Small intestine (tissue), 7 donors: Measurements from ENCODE around the gene ZW10. TPM values are rescaled to one million over a fixed set of nuclear protein-coding genes. Genes with fewer than 3 reads are reported as not detected.
"Not testable (repeated sequence)": the region's sequence is repeated elsewhere in the genome, so short reads cannot be mapped to it uniquely, and the experiment has no call there.

ENCODE experiments used
- DNase-seq, 2 donors: peaks; one replicate each; pipeline versions ENCODE4 v3.0.0 to v3.0.0-alpha.2; 2013
- FAIRE-seq: peaks from 2 replicates; lab custom pipeline; 2012; peaks lifted over from hg19 to GRCh38; lab: Jason Lieb, UNC
- H3K27ac ChIP-seq, 3 donors: one replicate each; pipeline ENCODE4 v1.5.1; 2013; ENCODE audit warnings: low read length in 2 of 3, mild to moderate bottlenecking in 2 of 3, control low read depth in 1 of 3, inconsistent platforms in 1 of 3, low read depth in 1 of 3, moderate library complexity in 1 of 3
- H3K27me3 ChIP-seq, 3 donors: one replicate each; pipeline ENCODE4 v1.6.1; 2013; ENCODE audit warnings: low read length in 3 of 3, inconsistent platforms in 1 of 3; ENCODE audit not compliant: control insufficient read depth in 3 of 3, insufficient read depth in 3 of 3
- H3K36me3 ChIP-seq, 3 donors: one replicate each; pipeline ENCODE4 v1.6.1; 2013; ENCODE audit warnings: low read length in 3 of 3, inconsistent platforms in 1 of 3, low read depth in 1 of 3, mild to moderate bottlenecking in 1 of 3, moderate library complexity in 1 of 3; ENCODE audit not compliant: control insufficient read depth in 3 of 3, insufficient read depth in 2 of 3
- H3K4me1 ChIP-seq, 3 donors: one replicate each; pipeline ENCODE4 v1.6.1; 2013; ENCODE audit warnings: low read length in 2 of 3, inconsistent platforms in 1 of 3, low read depth in 1 of 3, mild to moderate bottlenecking in 1 of 3, moderate library complexity in 1 of 3; ENCODE audit not compliant: control insufficient read depth in 3 of 3, insufficient read depth in 2 of 3
- H3K4me3 ChIP-seq, 3 donors: one replicate each; pipeline ENCODE4 v1.5.1; 2013; ENCODE audit warnings: low read length in 3 of 3, control low read depth in 1 of 3, inconsistent platforms in 1 of 3, low read depth in 1 of 3, mild to moderate bottlenecking in 1 of 3, moderate library complexity in 1 of 3
- H3K9me3 ChIP-seq, 2 donors: one replicate each; pipeline ENCODE4 v1.6.1; 2013; ENCODE audit warnings: low read depth in 1 of 2, low read length in 1 of 2; ENCODE audit not compliant: control insufficient read depth in 2 of 2, insufficient read depth in 1 of 2
- WGBS, 3 donors: extraction: QIAGEN DNeasy Blood & Tissue Kit; methylation state at CpG; one replicate each; pipeline ENCODE4 v1.1.7; 2013; 5-methylcytosine and 5-hydroxymethylcytosine counted together
- polyA plus RNA-seq, 4 donors: library from polyadenylated mRNA; stranded (reverse) in 3 of 4; unstranded in 1 of 4; fragments of 200-250 nt in 3 of 4; fragments of 120-200 nt in 1 of 4; gene quantifications; one replicate each; pipeline versions ENCODE4 v1.2.1 to v1.2.3, GENCODE V29; 2013
- donor health status: healthy with polysubstance abuse.
- donor health status: control.
- donor health status: control.
- donor health status: Bipolar disorder and iron deficiency.
- donor health status: healthy.

Gene ZW10
- polyA plus RNA-seq, 4 donors, result 6.2 to 15.1 (median 8.8) TPM

- DNase-seq (no peak), FAIRE-seq (no peak)
- Histone ChIP-seq H3K4me1 (no peaks in the 10 kb centered on the region), H3K27me3 (no peaks in the 10 kb centered on the region), H3K36me3 (no peaks in the 10 kb centered on the region), H3K9me3 (peaks cover 0 to 1% of the 10 kb centered on the region in 2 donors), H3K27ac (no peak within 1 kb of the TSS), H3K4me3 (no peak within 1 kb of the TSS)
- WGBS, 3 donors, result 90 to 91% (median 91%) methylated on average over 7 of the region's 7 CpGs
Observed at GRCh38 chr11:113705871-113706655, 67.4 kb downstream of the ZW10 start, which contains the start of gene TMPRSS5. Gene TMPRSS5 (minus strand): TSS chr11:113706308. CDS start chr11:113706224, 84 bp downstream.

GRCh38 chr11:113703551-113703950, 69.9 kb downstream of the ZW10 start:
- 95 to 100% (median 100%) methylated on average over 1 of the region's 1 CpG for WGBS, 3 donors

GRCh38 chr11:113701491-113701890, 72.0 kb downstream of the ZW10 start:
- DNase-seq, result no peak
- WGBS, 3 donors, result 90 to 100% (median 100%) methylated on average over 1 of the region's 1 CpG
- H3K27ac ChIP-seq, result no peak overlapping the region
- H3K36me3 ChIP-seq, result no peaks in the 10 kb centered on the region
- no peak for FAIRE-seq
- no peaks in the 10 kb centered on the region for H3K27me3 ChIP-seq
- no peaks in the 10 kb centered on the region for H3K4me1 ChIP-seq
- no peak overlapping the region for H3K4me3 ChIP-seq
- H3K9me3 ChIP-seq, result no peaks in the 10 kb centered on the region

More at GRCh38 chr11:113703551-113703950, 69.9 kb downstream of the ZW10 start:
- not testable (repeated sequence) for H3K27ac ChIP-seq, FAIRE-seq, H3K27me3 ChIP-seq, H3K36me3 ChIP-seq, H3K4me1 ChIP-seq, DNase-seq, H3K4me3 ChIP-seq, H3K9me3 ChIP-seq

- WGBS, 3 donors, result 50 to 60% (median 53%) methylated on average over 3 of the region's 3 CpGs
- DNase-seq (no peak), FAIRE-seq (no peak)
- Histone ChIP-seq H3K9me3 (no peaks in the 10 kb centered on the region), H3K36me3 (no peaks in the 10 kb centered on the region), H3K4me1 (no peaks in the 10 kb centered on the region), H3K4me3 (no peak overlapping the region), H3K27ac (no peak overlapping the region), H3K27me3 (no peaks in the 10 kb centered on the region)
Observed at GRCh38 chr11:113698515-113698914, 75.0 kb downstream of the ZW10 start.

- 71 to 79% (median 75%) methylated on average over 7 of the region's 7 CpGs for WGBS, 3 donors
- Histone ChIP-seq H3K4me3 (no peak overlapping the region), H3K27ac (no peak overlapping the region)
Observed at GRCh38 chr11:113697756-113698407, 75.6 kb downstream of the ZW10 start.

GRCh38 chr11:113697111-113697510, 76.4 kb downstream of the ZW10 start:
- FAIRE-seq (no peak), DNase-seq (no peak)
- Histone ChIP-seq H3K4me3 (no peak overlapping the region), H3K36me3 (no peaks in the 10 kb centered on the region), H3K27ac (no peak overlapping the region), H3K27me3 (no peaks in the 10 kb centered on the region), H3K4me1 (no peaks in the 10 kb centered on the region), H3K9me3 (no peaks in the 10 kb centered on the region)
- WGBS, 3 donors, result 92 to 95% (median 94%) methylated on average over 5 of the region's 5 CpGs

More at GRCh38 chr11:113697756-113698407, 75.6 kb downstream of the ZW10 start:
- Histone ChIP-seq H3K4me1 (no peaks in the 10 kb centered on the region), H3K9me3 (no peaks in the 10 kb centered on the region), H3K27me3 (no peaks in the 10 kb centered on the region), H3K36me3 (no peaks in the 10 kb centered on the region)
- FAIRE-seq, result no peak
- DNase-seq, result no peak

- Histone ChIP-seq H3K27ac (no peak overlapping the region), H3K4me3 (no peak overlapping the region), H3K4me1 (peaks cover 0 to 10% (median 2%) of the 10 kb centered on the region in 3 donors), H3K27me3 (no peaks in the 10 kb centered on the region), H3K36me3 (no peaks in the 10 kb centered on the region), H3K9me3 (no peaks in the 10 kb centered on the region)
- no peak for DNase-seq
- 83 to 94% (median 86%) methylated on average over 4 of the region's 4 CpGs for WGBS, 3 donors
- no peak for FAIRE-seq
Observed at GRCh38 chr11:113695207-113695606, 78.3 kb downstream of the ZW10 start.

- DNase-seq (no peak), FAIRE-seq (no peak)
- Histone ChIP-seq H3K9me3 (no peaks in the 10 kb centered on the region), H3K36me3 (no peaks in the 10 kb centered on the region), H3K27ac (no peak overlapping the region), H3K4me3 (no peak overlapping the region), H3K4me1 (peaks cover 0 to 12% (median 2%) of the 10 kb centered on the region in 3 donors), H3K27me3 (no peaks in the 10 kb centered on the region)
- WGBS, 3 donors, result 92 to 96% (median 95%) methylated on average over 12 of the region's 12 CpGs
Observed at GRCh38 chr11:113694390-113694789, 79.1 kb downstream of the ZW10 start.
